ENCODE data around the gene CYP17A1.

GRCh38 chr10:102811346-102811745 is 25.9 kb downstream of the CYP17A1 start:
- TF ChIP-seq, protein P1, sequence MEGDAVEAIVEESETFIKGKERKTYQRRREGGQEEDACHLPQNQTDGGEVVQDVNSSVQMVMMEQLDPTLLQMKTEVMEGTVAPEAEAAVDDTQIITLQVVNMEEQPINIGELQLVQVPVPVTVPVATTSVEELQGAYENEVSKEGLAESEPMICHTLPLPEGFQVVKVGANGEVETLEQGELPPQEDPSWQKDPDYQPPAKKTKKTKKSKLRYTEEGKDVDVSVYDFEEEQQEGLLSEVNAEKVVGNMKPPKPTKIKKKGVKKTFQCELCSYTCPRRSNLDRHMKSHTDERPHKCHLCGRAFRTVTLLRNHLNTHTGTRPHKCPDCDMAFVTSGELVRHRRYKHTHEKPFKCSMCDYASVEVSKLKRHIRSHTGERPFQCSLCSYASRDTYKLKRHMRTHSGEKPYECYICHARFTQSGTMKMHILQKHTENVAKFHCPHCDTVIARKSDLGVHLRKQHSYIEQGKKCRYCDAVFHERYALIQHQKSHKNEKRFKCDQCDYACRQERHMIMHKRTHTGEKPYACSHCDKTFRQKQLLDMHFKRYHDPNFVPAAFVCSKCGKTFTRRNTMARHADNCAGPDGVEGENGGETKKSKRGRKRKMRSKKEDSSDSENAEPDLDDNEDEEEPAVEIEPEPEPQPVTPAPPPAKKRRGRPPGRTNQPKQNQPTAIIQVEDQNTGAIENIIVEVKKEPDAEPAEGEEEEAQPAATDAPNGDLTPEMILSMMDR (IDR thresholded peaks at IDR 0.05), result no peak
- TF ChIP-seq POLR2A (IDR thresholded peaks at IDR 0.05), result no peak
